Measurements from ENCODE around the gene EOMES. TPM values are rescaled to one million over a fixed set of nuclear protein-coding genes. Genes with fewer than 3 reads are reported as not detected.

EOMES gene
- total and polyA plus RNA-seq, 9 donors: 0.05 to 2.2 (median 0.20) TPM; not detected in 2

GRCh38 chr3:27671101-27671500 is 51.0 kb downstream of the EOMES start:
- Histone ChIP-seq H3K27ac (no peak overlapping the region), H3K36me3 (no peaks in the 10 kb centered on the region), H3K27me3 (no peaks in the 10 kb centered on the region), H3K4me3 (no peak overlapping the region), H3K4me1 (ENCODE audit: insufficient read depth) (peaks cover 4% of the 10 kb centered on the region), H3K9me3 (no peaks in the 10 kb centered on the region)
- intact Hi-C loops (cut with DNase I): loop anchor here in 1 of 4 donors (10.0 kb wide), 1 partner anchor 346 kb away; no protein-coding TSS in a partner anchor
- no peak for DNase-seq
- whole genome bisulfite sequencing, 3 donors: 74 to 83% (median 79%) methylated on average over 6 of the region's 6 CpGs
- TF ChIP-seq EP300 (IDR thresholded peaks at IDR 0.05) (no peak), CTCF (IDR thresholded peaks at IDR 0.05) (no peak), POLR2A (IDR thresholded peaks at IDR 0.05) (no peak)

GRCh38 chr3:27670619-27671018 is 51.5 kb downstream of the EOMES start:
- intact Hi-C loops (cut with DNase I): loop anchor here in 1 of 4 donors (10.0 kb wide), 1 partner anchor 346 kb away; no protein-coding TSS in a partner anchor
- Histone ChIP-seq H3K4me1 (ENCODE audit: insufficient read depth) (peaks cover 4% of the 10 kb centered on the region), H3K4me3 (no peak overlapping the region), H3K9me3 (no peaks in the 10 kb centered on the region), H3K27ac (no peak overlapping the region), H3K27me3 (no peaks in the 10 kb centered on the region), H3K36me3 (no peaks in the 10 kb centered on the region)
- no peak for TF ChIP-seq EP300 (IDR thresholded peaks at IDR 0.05)
- no peak for TF ChIP-seq POLR2A (IDR thresholded peaks at IDR 0.05)
- TF ChIP-seq CTCF (IDR thresholded peaks at IDR 0.05): no peak
- no peak for DNase-seq

GRCh38 chr3:27669591-27669990 is 52.5 kb downstream of the EOMES start:
- Histone ChIP-seq H3K27ac (no peak overlapping the region), H3K4me1 (ENCODE audit: insufficient read depth) (peaks cover 2% of the 10 kb centered on the region), H3K36me3 (no peaks in the 10 kb centered on the region), H3K4me3 (no peak overlapping the region), H3K9me3 (no peaks in the 10 kb centered on the region), H3K27me3 (no peaks in the 10 kb centered on the region)
- TF ChIP-seq POLR2A (IDR thresholded peaks at IDR 0.05) (no peak), CTCF (IDR thresholded peaks at IDR 0.05) (no peak)
- no peak for DNase-seq
- 96 to 98% (median 97%) methylated on average over 2 of the region's 2 CpGs for WGBS, 3 donors
- intact Hi-C loops (cut with DNase I): loop anchor here in 1 of 4 donors (10.0 kb wide), 1 partner anchor 95 kb away; no protein-coding TSS in a partner anchor

GRCh38 chr3:27667751-27668150 is 54.4 kb downstream of the EOMES start:
- no peaks in the 10 kb centered on the region for H3K9me3 ChIP-seq
- WGBS, 3 donors: 66 to 72% (median 71%) methylated on average over 2 of the region's 2 CpGs
- no peak overlapping the region for H3K4me3 ChIP-seq
- H3K27me3 ChIP-seq: no peaks in the 10 kb centered on the region
- no peak for DNase-seq
- TF ChIP-seq POLR2A (IDR thresholded peaks at IDR 0.05) (no peak), CTCF (IDR thresholded peaks at IDR 0.05) (no peak), EP300 (IDR thresholded peaks at IDR 0.05) (no peak)
- H3K27ac ChIP-seq: no peak overlapping the region
- no peaks in the 10 kb centered on the region for H3K36me3 ChIP-seq
- intact Hi-C loops (cut with DNase I): loop anchor here in 1 of 4 donors (10.0 kb wide), 1 partner anchor 93 kb away; no protein-coding TSS in a partner anchor
- H3K4me1 ChIP-seq (ENCODE audit: insufficient read depth): peaks cover 2% of the 10 kb centered on the region

Data from ovary (tissue), 9 donors.